Measurements from ENCODE around the gene MYO1G.

The MYO1G gene

DNA sequence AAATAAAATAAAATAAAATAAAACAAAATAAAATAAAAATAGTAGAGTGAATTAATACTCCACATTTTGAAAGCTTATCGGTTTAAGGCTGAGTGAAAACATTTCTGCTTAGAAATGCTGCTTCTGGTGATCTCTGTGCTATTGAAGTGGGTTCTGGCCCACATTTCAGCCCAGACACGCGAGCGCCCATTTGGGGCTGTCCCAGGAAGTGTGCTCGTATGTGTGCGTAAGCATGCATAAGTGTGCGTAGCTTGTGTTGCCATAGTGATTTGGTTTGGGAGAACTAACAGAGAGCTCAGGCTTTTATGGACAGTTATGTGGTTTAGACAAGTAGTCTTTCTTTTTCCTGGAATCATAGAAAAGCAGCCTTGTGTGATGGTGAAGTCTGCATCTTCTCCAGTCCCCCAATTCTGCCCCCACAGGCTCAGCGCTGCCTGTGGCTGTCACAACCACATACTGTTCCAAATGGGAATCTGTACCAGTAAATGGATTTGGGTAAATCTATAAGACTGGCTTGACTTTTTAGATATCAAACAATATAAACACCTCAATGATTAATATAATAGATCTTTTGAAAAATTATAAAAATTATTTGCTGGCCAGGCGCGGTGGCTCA, 63.7 kb downstream of the MYO1G start:
- no peak for TF ChIP-seq RARB (CRISPR knock-in tag; IDR thresholded peaks at IDR 0.05)
- TF ChIP-seq, protein P1, sequence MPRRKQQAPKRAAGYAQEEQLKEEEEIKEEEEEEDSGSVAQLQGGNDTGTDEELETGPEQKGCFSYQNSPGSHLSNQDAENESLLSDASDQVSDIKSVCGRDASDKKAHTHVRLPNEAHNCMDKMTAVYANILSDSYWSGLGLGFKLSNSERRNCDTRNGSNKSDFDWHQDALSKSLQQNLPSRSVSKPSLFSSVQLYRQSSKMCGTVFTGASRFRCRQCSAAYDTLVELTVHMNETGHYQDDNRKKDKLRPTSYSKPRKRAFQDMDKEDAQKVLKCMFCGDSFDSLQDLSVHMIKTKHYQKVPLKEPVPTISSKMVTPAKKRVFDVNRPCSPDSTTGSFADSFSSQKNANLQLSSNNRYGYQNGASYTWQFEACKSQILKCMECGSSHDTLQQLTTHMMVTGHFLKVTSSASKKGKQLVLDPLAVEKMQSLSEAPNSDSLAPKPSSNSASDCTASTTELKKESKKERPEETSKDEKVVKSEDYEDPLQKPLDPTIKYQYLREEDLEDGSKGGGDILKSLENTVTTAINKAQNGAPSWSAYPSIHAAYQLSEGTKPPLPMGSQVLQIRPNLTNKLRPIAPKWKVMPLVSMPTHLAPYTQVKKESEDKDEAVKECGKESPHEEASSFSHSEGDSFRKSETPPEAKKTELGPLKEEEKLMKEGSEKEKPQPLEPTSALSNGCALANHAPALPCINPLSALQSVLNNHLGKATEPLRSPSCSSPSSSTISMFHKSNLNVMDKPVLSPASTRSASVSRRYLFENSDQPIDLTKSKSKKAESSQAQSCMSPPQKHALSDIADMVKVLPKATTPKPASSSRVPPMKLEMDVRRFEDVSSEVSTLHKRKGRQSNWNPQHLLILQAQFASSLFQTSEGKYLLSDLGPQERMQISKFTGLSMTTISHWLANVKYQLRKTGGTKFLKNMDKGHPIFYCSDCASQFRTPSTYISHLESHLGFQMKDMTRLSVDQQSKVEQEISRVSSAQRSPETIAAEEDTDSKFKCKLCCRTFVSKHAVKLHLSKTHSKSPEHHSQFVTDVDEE (CRISPR knock-in tag; IDR thresholded peaks at IDR 0.05), result no peak
- no peak for ATAC-seq

DNA sequence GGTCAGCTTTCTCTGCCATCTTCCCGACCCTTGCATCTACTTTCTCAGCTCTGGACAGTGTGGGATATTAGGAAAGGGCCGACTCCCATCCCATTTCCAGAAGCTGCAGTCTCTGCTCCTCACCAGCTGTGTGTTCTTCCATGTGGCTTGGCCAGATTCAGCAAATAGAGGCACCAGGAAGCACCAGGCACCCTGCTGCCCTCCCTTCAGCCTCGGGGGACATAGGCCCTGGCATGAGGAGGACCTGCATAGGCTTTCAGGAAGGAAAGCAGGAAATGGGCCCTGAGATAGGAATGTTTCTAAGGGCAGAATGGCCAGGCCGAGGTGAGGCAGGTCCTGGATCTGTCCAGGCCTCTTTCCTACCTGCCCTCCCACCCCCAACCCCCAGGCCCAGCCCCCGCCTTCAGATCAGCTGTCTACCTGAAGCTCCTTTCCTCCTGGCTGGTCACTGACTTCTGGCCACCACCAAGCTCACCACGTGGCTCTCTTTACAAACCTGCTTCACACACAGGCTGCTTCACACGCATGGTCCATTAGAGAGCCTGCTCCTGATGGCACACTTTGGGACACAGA, 66.0 kb downstream of the MYO1G start:
- TF ChIP-seq SNAI2 (CRISPR knock-in tag; IDR thresholded peaks at IDR 0.05) (no peak), TOX (CRISPR knock-in tag; IDR thresholded peaks at IDR 0.05; ENCODE audit: borderline replicate concordance) (no peak)
- TF ChIP-seq, protein P2, sequence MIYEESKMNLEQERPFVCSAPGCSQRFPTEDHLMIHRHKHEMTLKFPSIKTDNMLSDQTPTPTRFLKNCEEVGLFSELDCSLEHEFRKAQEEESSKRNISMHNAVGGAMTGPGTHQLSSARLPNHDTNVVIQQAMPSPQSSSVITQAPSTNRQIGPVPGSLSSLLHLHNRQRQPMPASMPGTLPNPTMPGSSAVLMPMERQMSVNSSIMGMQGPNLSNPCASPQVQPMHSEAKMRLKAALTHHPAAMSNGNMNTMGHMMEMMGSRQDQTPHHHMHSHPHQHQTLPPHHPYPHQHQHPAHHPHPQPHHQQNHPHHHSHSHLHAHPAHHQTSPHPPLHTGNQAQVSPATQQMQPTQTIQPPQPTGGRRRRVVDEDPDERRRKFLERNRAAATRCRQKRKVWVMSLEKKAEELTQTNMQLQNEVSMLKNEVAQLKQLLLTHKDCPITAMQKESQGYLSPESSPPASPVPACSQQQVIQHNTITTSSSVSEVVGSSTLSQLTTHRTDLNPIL (CRISPR knock-in tag; IDR thresholded peaks at IDR 0.05; ENCODE audit: low read depth), result no peak
- TF ChIP-seq, protein P1 (CRISPR knock-in tag; IDR thresholded peaks at IDR 0.05), result no peak
- ATAC-seq, result peak; percentile 54

Measured in SK-N-SH treated with all-trans-retinoic acid at 6 μM for 48 hours (cell line).